GM18907 (cell line): ENCODE measurements around the gene RNF146.
"Not testable (repeated sequence)": the region's sequence is repeated elsewhere in the genome, so short reads cannot be mapped to it uniquely, and the experiment has no call there.

Source experiments
- ATAC-seq: cut with Tn5 transposase; IDR thresholded peaks from one replicate; pipeline ENCODE4 v1.9.1; 2021; ENCODE audit warnings: mild to moderate bottlenecking, moderate library complexity; ENCODE audit not compliant: unreplicated experiment

The RNF146 gene

DNA sequence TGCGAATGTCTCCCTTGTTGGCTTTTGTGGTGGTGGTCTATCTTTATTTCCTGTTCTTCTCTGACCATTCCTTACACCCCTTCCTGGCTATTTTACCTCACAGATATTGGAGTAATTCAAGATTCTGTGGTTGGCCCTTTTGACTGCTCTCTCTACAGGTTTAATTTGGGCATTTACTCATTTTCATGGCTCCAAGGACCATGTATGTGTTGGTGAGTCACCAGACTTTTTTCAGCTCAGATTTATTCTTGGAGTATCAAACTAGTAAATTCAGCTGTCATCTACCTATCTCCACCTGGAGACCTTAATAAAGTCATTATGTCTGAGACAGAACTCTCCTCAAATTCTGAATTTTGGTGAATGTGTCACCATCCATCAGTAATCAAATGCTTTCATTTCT, 15.5 kb downstream of the RNF146 start:
- ATAC-seq: no peak

DNA sequence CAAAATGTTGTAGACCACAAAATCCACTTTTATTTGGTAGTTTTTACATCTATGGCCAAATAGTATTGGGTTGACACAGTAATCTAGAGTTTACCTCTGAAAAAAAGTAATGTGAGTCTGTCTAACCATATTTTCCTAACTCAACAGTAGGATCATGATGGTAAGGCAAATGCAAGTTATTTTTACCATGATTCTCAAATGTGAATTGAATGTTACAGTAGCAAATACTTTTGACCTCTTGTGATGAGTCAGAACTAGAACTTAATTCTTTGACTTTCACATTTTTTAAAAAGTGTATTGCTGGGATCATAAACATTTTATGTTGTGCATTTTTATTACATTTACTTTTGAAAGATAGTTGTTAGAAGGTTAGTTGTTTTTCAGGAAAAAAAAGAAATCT, 22.0 kb downstream of the RNF146 start:
- peak; percentile 27 for ATAC-seq

DNA sequence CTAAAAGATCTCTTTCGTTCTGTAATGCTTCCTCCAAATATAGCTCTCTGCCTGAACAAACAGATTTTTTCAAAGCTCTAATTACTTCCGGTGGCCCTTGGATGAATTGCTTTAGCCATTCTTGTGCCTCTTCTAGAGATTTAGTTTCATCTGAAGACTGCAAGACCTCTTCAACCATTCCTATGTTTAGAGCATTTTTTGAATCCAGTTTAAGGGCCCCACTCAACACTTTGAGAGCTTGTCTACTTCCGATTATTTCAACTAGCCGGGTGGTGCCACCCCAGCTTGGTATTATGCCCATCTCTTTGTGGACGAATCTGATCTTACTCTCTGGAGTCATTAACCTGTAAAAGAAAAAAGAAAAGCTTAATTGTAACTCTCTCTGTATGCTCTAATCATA, 23.3 kb downstream of the RNF146 start:
- ATAC-seq: no peak

DNA sequence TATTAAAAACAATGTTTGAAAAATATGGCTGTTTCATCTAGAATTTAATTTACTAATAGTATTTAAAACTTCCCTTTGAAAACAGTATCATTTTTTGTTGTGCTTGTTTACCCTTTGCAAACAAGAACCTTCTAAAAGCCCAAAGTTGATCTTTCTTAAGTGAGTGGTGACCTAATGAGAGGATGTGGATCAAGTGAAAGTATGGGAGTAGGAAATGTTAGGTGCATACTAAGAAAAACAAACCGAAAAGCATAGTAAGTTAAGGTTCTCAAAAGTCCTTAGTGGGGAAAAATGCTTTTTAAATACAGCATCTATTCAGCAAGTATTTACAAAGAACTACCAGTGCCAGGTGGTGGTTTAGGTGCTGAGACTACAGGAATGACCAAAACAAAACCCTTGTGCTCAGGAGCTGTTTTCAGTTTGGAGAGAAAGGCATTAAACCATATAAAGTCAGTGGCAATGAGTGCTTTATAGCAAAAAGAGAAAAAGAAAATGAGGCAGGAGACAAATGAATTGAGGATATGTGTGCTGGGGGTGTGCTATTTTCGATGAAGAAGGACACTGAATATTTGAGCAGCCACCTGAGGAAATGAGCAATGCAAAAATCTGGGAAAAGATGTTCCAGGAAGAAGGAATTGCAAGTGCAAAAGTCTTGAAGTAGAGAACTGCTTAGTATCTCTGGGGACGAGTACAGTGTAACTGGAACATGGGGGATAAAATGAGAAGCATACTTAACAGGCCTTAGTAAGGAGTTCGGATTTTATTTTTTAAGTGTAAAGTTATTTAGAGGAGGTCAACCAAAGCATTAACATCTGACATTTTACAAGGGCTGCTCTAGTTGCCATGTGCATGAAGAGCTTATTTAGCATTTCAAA, 24.0 kb downstream of the RNF146 start:
- ATAC-seq: peak; percentile 44

DNA sequence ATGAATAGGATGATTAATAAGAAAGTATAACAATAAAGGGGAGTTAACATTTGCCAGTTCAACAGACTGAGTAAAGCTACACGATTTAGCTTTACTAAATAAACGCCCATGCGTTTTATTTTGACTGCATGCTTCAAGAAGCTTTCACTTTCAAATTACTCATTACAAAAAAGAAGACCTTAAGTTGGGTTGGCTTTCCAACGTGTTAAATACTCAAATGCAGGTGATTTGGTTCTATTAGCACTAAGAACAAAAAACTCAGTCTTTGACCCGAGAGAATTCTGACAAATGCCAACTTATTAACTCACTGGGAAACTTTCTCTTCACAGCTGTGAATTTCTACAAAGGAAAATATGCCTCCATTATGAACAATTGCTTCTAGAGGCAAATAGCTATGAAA, 24.8 kb downstream of the RNF146 start:
- peak; percentile 87 for ATAC-seq

DNA sequence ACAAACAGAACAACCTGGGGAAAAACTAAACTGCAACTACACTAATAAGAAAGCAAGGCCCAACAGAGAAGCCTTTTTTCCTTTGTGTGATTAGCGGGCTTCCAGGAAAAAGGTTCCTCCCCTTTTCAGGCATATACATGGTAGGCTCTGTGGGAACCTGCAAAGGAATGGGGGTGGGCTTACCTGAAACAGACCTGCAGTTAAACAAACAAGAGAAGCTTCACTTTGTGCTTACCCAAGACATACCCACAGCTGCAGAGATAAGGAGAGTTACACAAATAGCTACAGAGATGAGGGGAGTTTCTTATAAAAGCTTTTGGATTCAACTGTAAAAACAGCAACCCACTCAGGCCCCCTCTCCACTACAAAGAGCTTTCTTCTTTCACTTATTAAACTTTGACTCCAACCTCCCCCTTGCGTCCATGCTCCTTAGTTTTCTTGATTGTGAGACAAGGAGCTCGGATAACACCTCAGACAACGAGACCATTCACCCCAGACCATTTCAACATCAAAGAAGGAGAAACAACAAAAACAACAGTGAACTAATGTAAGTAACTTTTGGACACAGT, 30.9 kb downstream of the RNF146 start:
- no peak for ATAC-seq

DNA sequence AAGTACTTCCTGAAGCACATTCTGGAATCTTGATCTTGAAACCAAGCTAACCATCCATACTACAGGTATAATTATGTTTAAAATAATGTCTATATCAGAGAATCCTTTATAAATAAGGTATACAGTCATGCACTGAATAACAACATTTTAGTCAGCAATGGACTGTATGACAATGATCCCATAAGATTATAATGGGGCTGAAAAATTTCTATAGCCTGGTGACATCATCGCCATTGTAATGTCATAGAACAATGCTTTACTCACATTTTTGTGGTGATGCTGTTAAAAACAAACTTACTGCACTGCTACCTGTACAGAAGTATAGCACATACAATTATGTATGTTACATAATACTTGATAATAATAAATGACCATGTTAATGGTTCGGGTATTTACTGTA, 31.8 kb downstream of the RNF146 start:
- ATAC-seq: no peak

DNA sequence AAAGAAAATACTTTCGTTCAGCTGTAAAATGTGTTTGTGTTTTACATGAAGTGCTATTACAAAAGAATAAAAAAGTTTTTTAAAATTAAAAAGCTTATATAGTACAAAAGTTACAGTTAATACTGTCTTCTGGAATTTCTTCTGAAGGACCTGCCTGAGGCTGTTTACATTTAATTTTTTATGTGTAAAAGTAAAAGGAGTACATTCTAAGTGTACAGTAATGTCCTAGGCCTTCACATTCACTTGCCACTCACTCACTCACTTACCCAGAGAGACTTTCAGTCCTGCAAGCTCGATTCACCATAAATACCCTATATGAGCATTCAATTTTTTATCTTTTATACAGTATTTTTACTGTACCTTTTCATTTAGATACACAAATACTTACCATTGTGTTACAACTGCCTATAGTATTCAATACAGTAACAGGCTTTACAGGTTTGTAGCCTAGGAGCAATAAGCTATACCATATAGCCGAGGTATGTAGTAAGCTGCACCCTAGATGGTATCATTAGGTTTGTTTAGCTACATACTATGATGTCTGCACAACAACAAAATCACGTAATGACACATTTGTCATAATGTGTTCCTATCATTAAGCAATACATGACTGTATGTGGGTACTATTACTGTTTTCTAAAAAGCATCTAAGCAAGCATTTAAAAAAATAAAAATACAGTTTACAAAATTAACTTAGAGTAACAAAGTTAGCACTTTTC, 33.0 kb downstream of the RNF146 start:
- no peak for ATAC-seq

DNA sequence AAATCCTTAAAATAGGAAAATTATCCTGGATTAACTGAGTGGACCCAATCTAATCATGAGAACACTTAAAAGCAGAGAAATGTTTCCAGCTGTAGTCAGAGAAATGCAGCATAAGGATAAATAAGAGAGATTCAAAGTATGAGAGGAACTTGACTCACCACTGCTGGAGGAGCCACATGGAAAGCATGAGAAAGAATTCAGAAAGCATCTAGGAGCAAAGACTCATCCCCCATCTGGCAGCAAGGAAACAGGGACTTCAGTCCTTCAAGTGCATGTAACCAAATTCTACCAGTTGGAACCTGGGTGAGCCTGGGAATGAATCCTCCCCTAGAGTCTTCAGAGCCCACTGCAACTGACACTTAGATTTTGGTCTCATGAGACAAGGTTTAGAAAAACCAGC, 33.7 kb downstream of the RNF146 start:
- no peak for ATAC-seq

DNA sequence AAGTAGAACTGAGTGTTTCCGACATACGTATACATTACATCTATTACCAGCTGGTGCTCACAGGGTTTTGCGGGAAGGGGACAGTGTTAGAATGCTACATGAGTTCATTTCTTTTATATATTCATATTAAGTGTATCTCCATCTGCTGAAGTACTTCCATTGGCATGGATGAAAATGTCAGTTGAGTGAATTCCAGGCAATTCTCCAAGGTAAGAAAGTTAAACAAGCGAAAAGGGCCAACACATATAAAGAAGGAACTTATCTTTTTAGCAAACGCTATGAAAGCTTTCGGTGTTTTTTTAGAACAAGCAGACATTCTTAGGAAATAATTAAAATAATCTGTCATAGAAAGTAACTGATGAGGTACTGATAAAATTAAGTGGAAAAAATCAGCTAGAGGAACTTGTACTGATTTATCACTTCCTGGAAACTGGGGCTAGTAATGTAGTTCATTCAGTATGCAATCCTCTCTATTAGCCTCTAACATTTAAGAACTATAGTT, 34.6 kb downstream of the RNF146 start:
- no peak for ATAC-seq

DNA sequence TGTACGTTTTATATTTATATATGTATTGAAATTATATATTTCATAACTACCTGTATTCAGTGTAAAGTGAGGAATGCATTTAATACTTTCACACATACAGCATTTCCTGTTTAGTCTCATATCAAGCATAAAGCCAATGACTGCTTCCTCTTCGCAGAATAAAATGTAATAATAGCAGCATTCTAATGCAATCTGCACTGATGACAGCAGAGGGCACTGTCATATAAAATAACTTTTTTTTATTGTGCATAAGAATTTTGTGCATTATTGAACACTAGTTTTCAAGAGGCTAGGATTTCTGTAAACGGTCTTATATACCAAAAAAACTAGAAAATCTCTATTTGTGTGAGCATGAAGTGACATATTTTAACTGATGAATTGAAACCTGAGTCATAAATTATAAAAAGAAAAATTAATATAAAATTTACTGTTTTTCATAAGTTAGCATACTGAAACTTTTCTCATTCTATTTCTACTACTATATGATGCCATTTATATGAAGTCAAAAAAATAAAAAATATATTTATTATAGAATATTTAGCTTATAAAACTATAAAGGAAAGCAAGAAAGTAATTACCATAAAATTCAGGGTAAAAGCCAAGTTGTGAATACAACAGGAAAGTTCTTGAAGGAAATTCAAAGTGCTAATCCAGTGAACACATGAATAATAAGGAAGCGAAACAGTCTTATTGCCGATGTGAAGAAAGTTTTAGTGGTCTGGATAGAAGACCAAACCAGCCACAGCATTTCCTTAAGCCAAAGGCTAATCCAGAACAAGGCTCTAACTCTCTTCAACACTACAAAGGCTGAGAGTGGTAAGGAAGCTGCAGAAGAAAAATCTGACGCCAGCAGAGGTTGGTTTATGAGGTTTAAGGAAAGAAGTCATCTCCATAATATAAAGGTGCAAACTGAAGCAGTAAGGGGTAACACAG, 36.3 kb downstream of the RNF146 start:
- ATAC-seq: peak; percentile 80

DNA sequence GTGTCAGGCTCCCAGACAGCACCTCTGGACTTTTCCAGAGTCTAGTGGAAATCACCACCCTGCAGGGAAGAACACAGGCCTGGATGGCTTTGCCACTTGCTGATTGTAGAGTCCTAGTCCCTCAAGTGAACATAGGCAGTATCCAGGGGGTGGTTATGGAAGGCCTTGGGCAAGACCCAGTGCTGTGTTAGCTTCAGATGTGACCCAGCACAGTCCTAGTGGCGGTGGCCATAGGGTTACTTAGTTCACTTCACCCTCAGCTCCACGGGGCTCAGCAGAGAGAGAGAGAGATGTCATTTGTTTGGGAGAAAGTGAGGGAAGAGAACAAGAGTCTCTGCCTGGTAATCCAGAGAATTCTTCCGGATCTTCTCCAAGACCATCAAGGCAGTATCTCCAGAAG, 37.3 kb downstream of the RNF146 start:
- no peak for ATAC-seq

DNA sequence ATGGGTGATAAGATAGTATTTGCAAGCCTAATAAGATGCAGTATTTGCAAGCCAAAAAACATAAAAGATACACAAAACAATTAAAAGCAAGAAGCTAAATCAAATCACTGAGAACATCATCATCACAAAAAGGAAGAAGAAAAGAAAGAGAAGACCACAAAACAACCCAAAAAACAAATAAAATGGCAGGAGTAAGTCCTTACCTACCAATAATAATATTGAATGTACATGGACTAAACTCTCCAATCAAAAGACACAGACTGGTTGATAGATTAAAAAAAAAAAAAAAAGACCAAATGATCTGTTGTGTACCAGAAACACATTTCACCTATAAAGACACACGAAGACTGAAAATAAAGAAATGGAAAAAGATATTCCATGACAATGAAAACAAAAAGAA, 39.1 kb downstream of the RNF146 start:
- no peak for ATAC-seq

DNA sequence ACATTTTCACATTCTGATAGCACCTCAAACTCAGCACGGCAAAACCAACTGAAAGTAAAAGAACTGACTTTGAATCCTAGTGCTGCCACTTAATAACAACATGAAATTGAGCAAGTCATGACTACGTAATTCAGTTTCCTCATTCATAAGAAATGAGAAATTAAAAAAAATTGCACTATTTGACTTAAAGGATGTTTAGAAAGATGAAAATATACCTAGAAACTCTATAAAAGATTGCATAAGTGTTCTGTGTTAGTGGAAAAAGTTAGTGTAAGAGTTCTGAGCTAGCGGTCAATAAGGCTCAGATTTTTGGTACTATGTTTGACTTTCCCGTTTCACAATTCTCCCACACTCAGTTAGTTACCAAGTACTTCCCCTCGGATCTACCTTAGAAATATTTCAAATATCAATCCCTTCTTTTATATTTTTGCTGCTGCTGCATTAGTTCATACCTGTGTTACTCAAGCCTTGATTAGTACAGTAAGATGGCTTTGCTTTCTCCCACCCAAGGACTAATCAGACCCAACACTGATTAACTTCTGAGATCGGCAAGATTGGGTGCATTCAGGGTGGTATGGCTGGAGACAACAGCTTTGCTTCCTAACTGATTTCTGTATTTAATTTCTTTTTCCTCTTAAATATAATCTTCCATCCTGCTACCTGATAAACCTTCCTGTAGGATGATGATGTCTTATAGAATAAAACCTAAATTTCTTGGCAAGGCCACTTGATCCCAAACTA, 50.9 kb downstream of the RNF146 start:
- no peak for ATAC-seq

DNA sequence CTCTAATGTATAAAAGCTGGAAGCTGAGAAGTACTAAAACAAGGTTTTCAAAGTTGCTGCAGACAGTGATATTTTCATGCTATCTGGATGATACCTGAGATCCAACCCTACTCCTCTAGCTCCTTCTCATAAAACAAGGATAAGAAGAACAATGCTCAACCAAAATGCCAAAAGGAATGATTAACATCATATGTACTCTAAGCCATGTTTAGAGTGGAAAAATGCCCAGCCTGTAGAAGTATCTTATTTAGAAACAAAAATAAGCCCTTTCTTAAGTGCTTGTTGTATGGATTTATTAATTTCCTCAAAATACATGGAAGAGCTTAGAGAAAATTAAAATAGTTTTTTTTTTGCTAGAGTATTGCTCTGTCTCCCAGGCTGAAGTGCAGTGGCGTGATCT, 53.0 kb downstream of the RNF146 start:
- ATAC-seq: no peak

DNA sequence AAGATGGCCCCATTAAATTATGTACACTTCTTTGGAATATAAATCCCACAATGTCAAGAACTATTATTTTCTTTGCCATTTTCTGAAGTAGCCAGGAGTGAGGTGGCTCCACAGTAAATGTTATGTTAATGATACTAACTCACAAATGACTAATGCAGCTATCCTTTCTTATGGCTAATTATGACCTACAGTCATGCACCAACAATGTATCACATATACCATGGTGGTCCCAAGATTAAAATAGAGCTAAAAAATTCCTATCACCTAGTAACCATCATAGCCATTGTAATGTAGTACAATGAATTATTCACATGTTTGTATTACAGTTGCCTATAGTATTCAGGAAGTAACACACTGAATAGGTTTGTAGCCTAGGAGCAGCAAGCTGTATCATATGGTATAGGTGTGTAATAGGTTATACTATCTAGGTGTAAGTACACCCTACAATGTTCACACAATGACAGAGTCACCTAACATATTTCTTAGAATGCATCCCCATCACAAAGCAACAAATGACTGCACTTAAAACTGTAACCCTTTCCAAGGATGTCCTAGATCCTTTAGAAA, 61.5 kb downstream of the RNF146 start:
- no peak for ATAC-seq

DNA sequence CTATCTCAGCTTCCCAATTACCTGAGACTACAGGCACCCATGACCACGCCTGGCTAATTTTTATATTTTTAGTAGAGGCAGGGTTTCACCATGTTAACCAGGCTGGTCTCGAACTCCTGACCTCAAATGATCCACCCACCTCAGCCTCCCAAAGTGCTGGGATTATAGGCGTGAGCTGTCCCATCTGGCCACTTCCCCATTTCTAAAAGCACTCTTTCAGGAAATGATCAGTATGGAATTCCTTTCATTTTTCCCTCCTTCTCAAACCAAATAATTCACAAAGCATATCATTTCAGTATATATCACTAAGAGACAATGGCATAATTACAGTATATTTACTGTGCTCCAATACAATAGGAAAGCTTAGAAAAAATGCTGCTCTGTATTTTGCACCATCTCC, 64.6 kb downstream of the RNF146 start:
- ATAC-seq: not testable (repeated sequence)

DNA sequence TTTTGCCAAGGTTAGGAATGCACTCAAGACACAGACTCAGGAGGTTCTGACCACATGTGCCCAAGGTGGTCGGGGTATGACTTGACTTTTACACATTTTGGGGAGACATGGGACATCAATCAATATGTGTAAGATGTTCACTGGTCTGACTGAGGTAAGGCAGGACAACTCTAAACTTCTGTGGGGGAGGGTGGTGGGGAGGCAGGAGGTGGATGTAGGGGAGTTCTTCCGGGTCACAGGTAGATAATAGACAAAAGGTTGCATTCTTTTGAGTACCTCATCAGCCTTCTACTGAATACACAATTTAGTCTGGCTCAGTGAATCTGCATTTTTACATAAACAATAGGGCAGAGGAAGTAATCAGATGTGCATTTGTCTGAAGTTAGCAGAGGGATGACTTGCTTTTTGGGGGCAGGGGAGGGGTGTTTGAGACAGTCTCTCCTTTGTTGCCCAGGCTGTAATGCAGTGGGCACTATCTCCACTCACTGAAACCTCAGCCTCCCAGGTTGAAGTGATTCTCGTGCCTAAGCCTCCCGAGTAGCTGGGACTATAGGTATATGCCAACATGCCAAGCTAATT, 65.8 kb downstream of the RNF146 start:
- ATAC-seq: no peak
